Measurements from ENCODE around the gene RASSF3. TPM values are rescaled to one million over a fixed set of nuclear protein-coding genes. Genes with fewer than 3 reads are reported as not detected.

Gene RASSF3
- total RNA-seq, 2 experiments from 2014 or later = 16.3 to 49.9 TPM

GRCh38 chr12:64742416-64742815 lies 132.1 kb downstream of the RASSF3 start:
- Histone ChIP-seq H3K4me1 (ENCODE audit: insufficient read depth, low read length, poor library complexity, severe bottlenecking) (peaks cover 9% of the 10 kb centered on the region), H3K4me3 (ENCODE audit: low read depth, low read length, poor library complexity, severe bottlenecking) (no peak overlapping the region), H3K36me3 (ENCODE audit: insufficient read depth, low read length) (peaks cover 73% of the 10 kb centered on the region), H3K79me2 (ENCODE audit: insufficient read depth, low read depth, low read length) (no peaks in the 10 kb centered on the region), H3K4me2 (ENCODE audit: low read length) (no peak overlapping the region), H4K20me1 (ENCODE audit: insufficient read depth, low read length) (no peaks in the 10 kb centered on the region), H3K9me2 (ENCODE audit: insufficient read depth, low read length) (no peaks in the 10 kb centered on the region), H3K27ac (ENCODE audit: low read depth, low read length, poor library complexity, severe bottlenecking) (no peak overlapping the region), H2AFZ (ENCODE audit: low read length) (no peak overlapping the region), H3K9me3 (ENCODE audit: low read length) (no peaks in the 10 kb centered on the region)
- CTCF ChIA-PET (ENCODE audit: unreplicated experiment) = no interaction called here
- intact Hi-C loops (cut with micrococcal nuclease; ENCODE audit: unreplicated experiment) = no loop called here
- POLR2A ChIA-PET = no interaction called here
- BruUV-seq (replicated peaks) = no TSS peak
- DNase-seq (ENCODE audit: low spot score) = no peak
- TF ChIP-seq CTCF (conservative IDR thresholded peaks at IDR 0.05; ENCODE audit: low read length) = no peak
- no peak for TF ChIP-seq EZH2phosphoT487 (IDR thresholded peaks at IDR 0.05; ENCODE audit: borderline replicate concordance, low read depth, low read length)

GRCh38 chr12:64743206-64743605 lies 132.9 kb downstream of the RASSF3 start:
- TF ChIP-seq CTCF (conservative IDR thresholded peaks at IDR 0.05; ENCODE audit: low read length) (no peak), EZH2phosphoT487 (IDR thresholded peaks at IDR 0.05; ENCODE audit: borderline replicate concordance, low read depth, low read length) (no peak)
- ChIA-PET CTCF (ENCODE audit: unreplicated experiment) (no interaction called here), POLR2A (no interaction called here)

GRCh38 chr12:64744422-64745258 lies 134.3 kb downstream of the RASSF3 start:
- Histone ChIP-seq H3K36me3 (ENCODE audit: insufficient read depth, low read length) (peaks cover 56% of the 10 kb centered on the region), H3K9me2 (ENCODE audit: insufficient read depth, low read length) (no peaks in the 10 kb centered on the region), H3K79me2 (ENCODE audit: insufficient read depth, low read depth, low read length) (no peaks in the 10 kb centered on the region), H3K9me3 (ENCODE audit: low read length) (no peaks in the 10 kb centered on the region), H4K20me1 (ENCODE audit: insufficient read depth, low read length) (no peaks in the 10 kb centered on the region), H3K4me2 (ENCODE audit: low read length) (no peak overlapping the region), H2AFZ (ENCODE audit: low read length) (no peak overlapping the region), H3K4me3 (ENCODE audit: low read depth, low read length, poor library complexity, severe bottlenecking) (no peak overlapping the region), H3K4me1 (ENCODE audit: insufficient read depth, low read length, poor library complexity, severe bottlenecking) (no peaks in the 10 kb centered on the region), H3K27ac (ENCODE audit: low read depth, low read length, poor library complexity, severe bottlenecking) (no peak overlapping the region)
- intact Hi-C loops (cut with micrococcal nuclease; ENCODE audit: unreplicated experiment) = no loop called here
- no peak for DNase-seq (ENCODE audit: low spot score)
- CTCF ChIA-PET (ENCODE audit: unreplicated experiment) = no interaction called here
- no TSS peak for BruUV-seq (replicated peaks)
- POLR2A ChIA-PET = interaction anchor here (0.6 to 0.9 kb wide), 2 partner anchors 9 to 189 kb away, joined by 3 to 4 read pairs; no protein-coding TSS in a partner anchor
- TF ChIP-seq CTCF (conservative IDR thresholded peaks at IDR 0.05; ENCODE audit: low read length) (no peak), EZH2phosphoT487 (IDR thresholded peaks at IDR 0.05; ENCODE audit: borderline replicate concordance, low read depth, low read length) (no peak)

More at GRCh38 chr12:64743206-64743605, 132.9 kb downstream of the RASSF3 start:
- BruUV-seq (replicated peaks) = no TSS peak
- Histone ChIP-seq H3K79me2 (ENCODE audit: insufficient read depth, low read depth, low read length) (no peaks in the 10 kb centered on the region), H3K4me1 (ENCODE audit: insufficient read depth, low read length, poor library complexity, severe bottlenecking) (peaks cover 1% of the 10 kb centered on the region), H3K27ac (ENCODE audit: low read depth, low read length, poor library complexity, severe bottlenecking) (no peak overlapping the region), H3K9me2 (ENCODE audit: insufficient read depth, low read length) (no peaks in the 10 kb centered on the region), H3K4me3 (ENCODE audit: low read depth, low read length, poor library complexity, severe bottlenecking) (no peak overlapping the region), H3K4me2 (ENCODE audit: low read length) (no peak overlapping the region), H3K9me3 (ENCODE audit: low read length) (no peaks in the 10 kb centered on the region), H3K36me3 (ENCODE audit: insufficient read depth, low read length) (peaks cover 66% of the 10 kb centered on the region), H2AFZ (ENCODE audit: low read length) (no peak overlapping the region), H4K20me1 (ENCODE audit: insufficient read depth, low read length) (no peaks in the 10 kb centered on the region)
- intact Hi-C loops (cut with micrococcal nuclease; ENCODE audit: unreplicated experiment) = no loop called here
- no peak for DNase-seq (ENCODE audit: low spot score)

Data from OCI-LY7 (cell line).